Measurements from ENCODE around the gene GUCA2B. TPM values are rescaled to one million over a fixed set of nuclear protein-coding genes. Genes with fewer than 3 reads are reported as not detected.

The GUCA2B gene
- total RNA-seq, 2 donors from 2014 or later, result not detected

- Histone ChIP-seq H3K4me1 (no peaks in the 10 kb centered on the region), H3K27ac (no peak overlapping the region), H3K4me3 (no peak overlapping the region), H3K9me3 (peaks cover 0 to 7% of the 10 kb centered on the region in 2 donors), H3K27me3 (no peaks in the 10 kb centered on the region), H3K36me3 (no peaks in the 10 kb centered on the region)
- no peak for DNase-seq (ENCODE audit: low spot score)
- no peak for TF ChIP-seq CTCF (IDR thresholded peaks at IDR 0.05)
These were observed 4.5 kb downstream of the GUCA2B start for GRCh38 chr1:42157667-42158066.

- no peak overlapping the region for H3K4me3 ChIP-seq
- H3K27me3 ChIP-seq, result no peaks in the 10 kb centered on the region
- H3K27ac ChIP-seq, result no peak overlapping the region
- no peaks in the 10 kb centered on the region for H3K4me1 ChIP-seq
- no peaks in the 10 kb centered on the region for H3K36me3 ChIP-seq
- DNase-seq (ENCODE audit: low spot score), result no peak
- peaks cover 0 to 7% of the 10 kb centered on the region in 2 donors for H3K9me3 ChIP-seq
- TF ChIP-seq CTCF (IDR thresholded peaks at IDR 0.05), result no peak
These were observed 5.0 kb downstream of the GUCA2B start for GRCh38 chr1:42158189-42158588.

- Histone ChIP-seq H3K4me1 (peaks cover 0 to 21% of the 10 kb centered on the region in 2 donors), H3K9me3 (peaks cover 0 to 7% of the 10 kb centered on the region in 2 donors), H3K36me3 (no peaks in the 10 kb centered on the region), H3K4me3 (no peak overlapping the region), H3K27me3 (no peaks in the 10 kb centered on the region), H3K27ac (no peak overlapping the region)
- TF ChIP-seq CTCF (IDR thresholded peaks at IDR 0.05), result no peak
- DNase-seq (ENCODE audit: low spot score), result no peak
These were observed 9.0 kb downstream of the GUCA2B start for GRCh38 chr1:42162181-42162580.

- no peak for DNase-seq (ENCODE audit: low spot score)
- Histone ChIP-seq H3K9me3 (peaks cover 0 to 7% of the 10 kb centered on the region in 2 donors), H3K27me3 (no peaks in the 10 kb centered on the region), H3K4me1 (peaks cover 0 to 21% of the 10 kb centered on the region in 2 donors), H3K36me3 (no peaks in the 10 kb centered on the region), H3K27ac (no peak overlapping the region), H3K4me3 (no peak overlapping the region)
- no peak for TF ChIP-seq CTCF (IDR thresholded peaks at IDR 0.05)
These were observed 9.9 kb downstream of the GUCA2B start for GRCh38 chr1:42163114-42163513.

DNA sequence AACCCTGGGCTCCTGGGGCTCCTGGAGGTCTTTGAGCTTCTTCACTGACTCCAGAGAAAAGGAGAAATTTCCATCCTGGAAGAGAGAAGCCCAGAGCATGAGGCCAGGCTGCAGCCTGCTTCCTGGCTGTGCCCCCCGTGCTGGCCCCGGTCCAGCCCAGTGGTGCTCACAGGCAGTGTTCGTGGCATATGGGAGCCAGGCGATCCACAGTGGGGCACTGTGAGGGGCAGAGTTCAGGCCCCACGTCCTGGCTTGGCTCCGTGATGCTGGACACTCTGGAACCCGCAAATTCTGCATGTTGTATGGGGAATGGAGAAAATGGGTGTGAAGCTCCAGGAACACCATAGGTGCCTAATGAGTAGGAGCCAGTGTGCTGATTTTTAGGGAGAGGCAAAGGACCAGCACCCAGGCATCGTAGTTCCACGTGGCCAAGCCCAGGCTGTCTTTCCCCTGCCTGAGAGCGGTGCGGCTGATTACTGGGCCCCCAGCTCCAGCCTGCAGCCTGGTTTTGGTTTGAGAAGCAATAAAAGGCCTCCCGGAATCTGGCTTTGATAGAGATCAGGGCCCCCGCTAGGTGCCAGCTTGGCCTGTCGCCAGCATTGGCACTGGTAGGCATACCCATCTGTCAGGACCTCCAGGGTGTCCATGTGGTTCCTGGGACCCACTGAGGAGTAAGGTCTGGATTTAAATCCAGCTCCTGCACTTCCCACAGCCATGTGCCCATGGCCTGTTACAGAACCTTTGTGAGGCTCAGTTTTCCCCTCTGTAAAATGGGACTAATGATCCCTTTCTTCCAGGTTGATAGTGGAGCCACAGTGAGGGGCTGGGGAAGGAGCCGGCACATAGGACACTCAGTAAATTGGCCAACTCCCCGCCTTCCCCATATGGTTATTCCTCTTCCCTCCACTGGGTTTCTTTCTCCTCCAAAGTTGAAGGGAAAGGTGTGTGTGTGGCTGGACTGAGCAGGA lies 10.6 kb downstream of the GUCA2B start:
- peaks cover 0 to 7% of the 10 kb centered on the region in 2 donors for H3K9me3 ChIP-seq
- no peaks in the 10 kb centered on the region for H3K27me3 ChIP-seq
- peaks cover 0 to 21% of the 10 kb centered on the region in 2 donors for H3K4me1 ChIP-seq
- TF ChIP-seq CTCF (IDR thresholded peaks at IDR 0.05), result no peak
- H3K36me3 ChIP-seq, result no peaks in the 10 kb centered on the region
- H3K27ac ChIP-seq, result no peak overlapping the region
- DNase-seq (ENCODE audit: low spot score), result peak; percentile 26
- H3K4me3 ChIP-seq, result no peak overlapping the region

Measured in right atrium auricular region (tissue), 2 donors.